Mammary epithelial cell (primary cell): ENCODE measurements around the gene EFCAB10.

Experiments
- CTCF ChIP-seq, 2 donors: IDR thresholded peaks in 1 of 2; conservative IDR thresholded peaks in 1 of 2; 2 replicates each; pipeline ENCODE4 v1.5.1; 2011 to 2012; ENCODE audit warnings: inconsistent platforms in 2 of 2, low read length in 2 of 2, mild to moderate bottlenecking in 2 of 2, control low read depth in 1 of 2, low read depth in 1 of 2; ENCODE audit not compliant: insufficient read depth in 1 of 2; ENCODE audit errors: extremely low read depth in 1 of 2
- EZH2 ChIP-seq: IDR thresholded peaks from 2 replicates; pipeline ENCODE4 v1.6.1; 2012; ENCODE audit warnings: low read length, inconsistent platforms, borderline replicate concordance

- TF ChIP-seq CTCF (conservative IDR thresholded peaks at IDR 0.05 in 1 of 2, IDR thresholded peaks at IDR 0.05 in 1 of 2; ENCODE audit: extremely low read depth in 1 of 2, insufficient read depth in 1 of 2, low read depth in 1 of 2, low read length in 2 of 2) (peak; percentile 74 to 83), EZH2 (no peak)
Measured at GRCh38 chr7:105589356-105590077, 8.2 kb upstream of the EFCAB10 start.
